CD8-positive, alpha-beta memory T cell (primary cell): ENCODE data around the gene HMCN2. TPM values are rescaled to one million over a fixed set of nuclear protein-coding genes. Genes with fewer than 3 reads are reported as not detected.

Experiments used
- CTCF ChIA-PET: fragments of 350-600 bp; sonication (Branson Sonifier 250); formaldehyde crosslinking; loops from one replicate; lab custom pipeline; 2021; ENCODE audit warnings: antibody characterized with exemption; lab: Charles Lee
- POLR2A ChIA-PET: fragments of 350-600 bp; sonication (Branson Sonifier 250); formaldehyde crosslinking; loops from one replicate; lab custom pipeline; 2021; ENCODE audit warnings: antibody characterized with exemption; lab: Charles Lee
- DNase-seq, 5 donors: peaks; one replicate each; pipeline versions ENCODE4 v3.0.0 to v3.0.0-alpha.2; 2020 to 2022; ENCODE audit warnings: mixed read lengths in 1 of 5
- H3K27ac ChIP-seq: one replicate; pipeline ENCODE4 v1.7.0; 2013; ENCODE audit warnings: low read depth, mild to moderate bottlenecking, low read length, moderate library complexity
- H3K27me3 ChIP-seq: 2 replicates; pipeline ENCODE4 v1.7.0; 2013; ENCODE audit warnings: low read length, mild to moderate bottlenecking; ENCODE audit not compliant: insufficient read depth, poor library complexity, severe bottlenecking
- H3K36me3 ChIP-seq: 2 replicates; pipeline ENCODE4 v1.7.0; 2013; ENCODE audit warnings: mild to moderate bottlenecking, low read length, moderate library complexity; ENCODE audit not compliant: insufficient read depth
- H3K4me1 ChIP-seq: 2 replicates; pipeline ENCODE4 v1.7.0; 2013; ENCODE audit warnings: mild to moderate bottlenecking, low read length, moderate library complexity; ENCODE audit not compliant: insufficient read depth
- H3K4me3 ChIP-seq: 2 replicates; pipeline ENCODE4 v1.7.0; 2013; ENCODE audit warnings: mild to moderate bottlenecking, low read length
- H3K9me3 ChIP-seq: 2 replicates; pipeline ENCODE4 v1.7.0; 2013; ENCODE audit warnings: mild to moderate bottlenecking, low read length
- H3K27ac Mint-ChIP-seq, 8 donors: one replicate each; pipeline ENCODE4 v1.8.0; 2020 to 2021; ENCODE audit warnings: mixed read lengths in 8 of 8, mild to moderate bottlenecking in 6 of 8, inconsistent platforms in 3 of 8, moderate library complexity in 3 of 8
- H3K27me3 Mint-ChIP-seq, 2 donors: one replicate each; pipeline ENCODE4 v1.8.0; 2020 to 2021; ENCODE audit warnings: mixed read lengths in 2 of 2, mild to moderate bottlenecking in 1 of 2, moderate library complexity in 1 of 2
- H3K36me3 Mint-ChIP-seq, 3 donors: one replicate each; pipeline ENCODE4 v1.8.0; 2020 to 2021; ENCODE audit warnings: mixed read lengths in 3 of 3, inconsistent platforms in 1 of 3, mild to moderate bottlenecking in 1 of 3
- H3K4me1 Mint-ChIP-seq, 3 donors: one replicate each; pipeline ENCODE4 v1.8.0; 2020 to 2021; ENCODE audit warnings: mixed read lengths in 3 of 3, inconsistent platforms in 1 of 3, mild to moderate bottlenecking in 1 of 3
- H3K4me3 Mint-ChIP-seq, 7 donors: one replicate each; pipeline ENCODE4 v1.8.0; 2020 to 2021; ENCODE audit warnings: mixed read lengths in 7 of 7, mild to moderate bottlenecking in 6 of 7, moderate library complexity in 4 of 7, inconsistent platforms in 2 of 7
- H3K9me3 Mint-ChIP-seq, 5 donors: one replicate each; pipeline ENCODE4 v1.8.0; 2020 to 2022; ENCODE audit warnings: mixed read lengths in 5 of 5, mild to moderate bottlenecking in 3 of 5, moderate library complexity in 2 of 5, inconsistent platforms in 1 of 5
- polyA plus RNA-seq: library from polyadenylated mRNA; unstranded; fragments of 300-500 nt; fragmentation: Illumina TruSeq; gene quantifications from one replicate; pipeline ENCODE4 v1.2.3, GENCODE V29; 2021
- total RNA-seq, 2 experiments: library from RNA; stranded (reverse); gene quantifications; one replicate each; pipeline ENCODE4 v1.2.3, GENCODE V29; 2021

Gene HMCN2
- total and polyA plus RNA-seq, 3 experiments from 2014 or later = not detected

DNA sequence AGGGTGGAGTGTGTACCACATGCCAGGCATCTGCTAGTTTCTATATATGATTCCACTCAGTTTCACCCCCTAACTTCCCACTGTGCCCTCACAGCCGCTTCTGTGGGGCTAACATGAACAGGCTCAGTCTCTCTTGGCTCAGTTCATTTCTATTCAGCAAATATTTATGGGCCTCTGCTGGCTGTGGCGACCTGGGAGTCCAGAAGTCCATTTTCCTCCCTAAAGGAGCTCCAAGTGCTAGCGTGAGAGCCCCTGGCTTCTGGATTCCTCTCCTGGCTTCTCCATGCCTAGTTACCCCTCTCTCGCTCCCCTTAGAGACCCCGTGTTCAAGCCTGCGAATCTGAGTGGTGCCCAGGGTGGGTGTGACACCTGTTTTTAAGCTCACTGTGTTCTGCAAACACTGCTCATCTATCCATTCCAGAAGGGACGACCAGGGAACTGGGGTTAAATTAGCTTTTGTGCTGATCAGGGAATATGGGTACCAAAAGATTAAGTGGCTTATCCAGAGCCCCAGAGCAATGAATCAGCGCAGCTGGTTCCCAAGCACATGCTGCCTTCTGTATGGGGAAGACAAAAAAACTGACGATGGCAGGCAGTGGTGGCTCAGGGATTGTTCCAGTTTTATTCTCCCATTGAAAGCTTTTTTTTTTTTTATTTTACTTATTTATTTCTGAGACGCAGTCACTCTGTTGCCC, 57.6 kb downstream of the HMCN2 start:
- Histone ChIP-seq H3K4me1 (no peaks in the 10 kb centered on the region), H3K4me3 (no peak overlapping the region), H3K9me3 (no peaks in the 10 kb centered on the region), H3K27me3 (no peaks in the 10 kb centered on the region), H3K36me3 (no peaks in the 10 kb centered on the region), H3K27ac (no peak overlapping the region)
- peak overlapping the region in 1 of 8 donors; percentile 58 for H3K27ac Mint-ChIP-seq
- CTCF ChIA-PET = no interaction called here
- H3K4me1 Mint-ChIP-seq = no peaks in the 10 kb centered on the region
- peaks cover 0 to 1% (median 0%) of the 10 kb centered on the region in 5 donors for H3K9me3 Mint-ChIP-seq
- DNase-seq = no peak
- no peak overlapping the region for H3K4me3 Mint-ChIP-seq
- POLR2A ChIA-PET = no interaction called here
- peaks cover 14 to 53% of the 10 kb centered on the region in 2 donors for H3K27me3 Mint-ChIP-seq
- H3K36me3 Mint-ChIP-seq = no peaks in the 10 kb centered on the region

DNA sequence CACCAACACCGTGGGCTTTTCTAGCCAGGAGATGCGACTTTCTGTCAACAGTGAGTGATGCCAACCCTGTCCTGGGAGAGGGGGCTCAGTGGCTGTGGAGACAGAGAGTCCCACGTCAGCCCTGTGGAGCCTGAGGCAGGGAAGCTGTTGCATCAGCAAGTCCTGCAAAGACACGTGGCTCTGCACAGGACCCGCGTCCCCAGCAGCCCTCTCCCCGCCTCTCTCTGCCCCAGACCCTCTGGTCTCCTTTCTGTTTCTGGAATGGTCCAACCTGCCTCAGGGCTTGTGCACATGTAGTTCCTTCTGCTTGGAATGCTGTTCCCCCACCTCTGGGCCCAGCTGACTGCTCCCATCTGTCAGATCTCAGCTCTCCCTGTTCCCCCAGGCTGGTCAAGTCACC, 60.4 kb downstream of the HMCN2 start:
- Histone ChIP-seq H3K4me1 (no peaks in the 10 kb centered on the region), H3K4me3 (no peak overlapping the region), H3K9me3 (no peaks in the 10 kb centered on the region), H3K27me3 (peaks cover 3% of the 10 kb centered on the region), H3K27ac (no peak overlapping the region), H3K36me3 (no peaks in the 10 kb centered on the region)
- H3K36me3 Mint-ChIP-seq = peaks cover 0 to 2% (median 0%) of the 10 kb centered on the region in 3 donors
- DNase-seq = no peak
- H3K4me1 Mint-ChIP-seq = no peaks in the 10 kb centered on the region
- ChIA-PET POLR2A (no interaction called here), CTCF (no interaction called here)
- peaks cover 18 to 47% of the 10 kb centered on the region in 2 donors for H3K27me3 Mint-ChIP-seq
- no peaks in the 10 kb centered on the region for H3K9me3 Mint-ChIP-seq
- H3K4me3 Mint-ChIP-seq = no peak overlapping the region
- no peak overlapping the region for H3K27ac Mint-ChIP-seq

DNA sequence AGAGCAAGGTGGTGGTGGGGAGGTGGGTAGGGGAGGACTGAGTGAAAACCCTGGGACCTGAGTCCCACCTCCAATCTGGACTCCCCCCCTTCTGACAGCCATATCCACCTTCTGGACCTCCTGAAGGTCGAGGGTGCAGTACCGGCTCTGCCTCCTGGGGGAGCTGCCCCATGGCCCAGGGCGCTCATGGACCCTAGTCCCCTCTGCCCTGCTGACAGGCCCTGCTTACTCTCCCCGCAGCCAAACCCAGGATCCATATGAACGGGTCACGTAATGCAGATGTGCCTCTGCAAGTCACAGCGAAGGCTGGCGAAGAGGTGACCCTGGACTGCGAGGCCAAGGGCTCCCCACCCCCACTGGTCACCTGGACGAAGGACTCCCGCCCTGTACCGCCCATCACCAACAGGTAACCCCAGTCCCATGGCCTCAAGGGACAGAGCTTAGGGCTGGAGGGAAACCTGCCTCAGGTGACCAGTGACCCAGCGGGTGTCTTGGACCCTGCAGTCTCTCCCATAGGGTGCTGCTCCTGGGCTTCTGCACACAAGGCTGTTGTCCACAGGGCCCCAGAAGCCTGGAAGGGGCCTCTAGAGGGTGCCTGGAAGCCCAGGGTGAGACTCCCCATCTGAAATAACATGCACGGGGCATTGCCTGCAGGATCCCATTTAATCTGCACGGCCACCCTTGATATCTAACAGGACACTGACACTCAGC, 61.7 kb downstream of the HMCN2 start:
- Mint-ChIP-seq H3K27ac (no peak overlapping the region), H3K4me3 (no peak overlapping the region), H3K36me3 (peaks cover 0 to 2% (median 0%) of the 10 kb centered on the region in 3 donors), H3K4me1 (no peaks in the 10 kb centered on the region), H3K9me3 (no peaks in the 10 kb centered on the region), H3K27me3 (peaks cover 18 to 45% of the 10 kb centered on the region in 2 donors)
- no peaks in the 10 kb centered on the region for H3K36me3 ChIP-seq
- no peaks in the 10 kb centered on the region for H3K4me1 ChIP-seq
- H3K4me3 ChIP-seq = no peak overlapping the region
- H3K9me3 ChIP-seq = no peaks in the 10 kb centered on the region
- H3K27ac ChIP-seq = no peak overlapping the region
- H3K27me3 ChIP-seq = peaks cover 3% of the 10 kb centered on the region
- POLR2A ChIA-PET = no interaction called here
- no peak for DNase-seq
- CTCF ChIA-PET = no interaction called here

DNA sequence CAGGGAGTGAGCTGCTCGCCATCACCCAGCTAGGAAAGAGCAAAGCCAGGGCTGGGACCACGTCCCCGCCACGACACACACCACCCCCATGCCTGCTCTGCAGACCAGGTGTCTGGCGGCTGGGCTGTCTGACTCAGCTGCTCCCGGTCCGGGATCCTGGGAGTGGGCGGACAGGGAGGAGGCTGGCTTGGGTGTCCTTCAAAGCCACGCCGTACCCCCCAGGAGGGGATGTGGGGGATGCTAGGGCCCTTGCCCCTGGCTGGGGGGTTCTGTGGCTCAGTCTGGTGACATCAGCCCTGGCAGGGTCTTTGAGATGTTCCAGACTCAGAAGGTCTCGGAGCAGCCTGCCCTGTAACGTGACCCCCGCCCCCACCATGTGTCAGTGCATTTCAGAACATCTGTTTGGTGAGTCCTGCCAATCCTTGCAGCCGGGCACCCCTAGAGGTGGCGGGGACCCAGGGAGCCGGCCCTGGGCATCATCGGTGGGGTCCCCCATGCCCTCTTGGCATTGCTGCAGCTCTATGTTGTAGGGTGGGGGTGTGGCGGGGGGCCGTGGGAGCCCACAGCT, 62.3 kb downstream of the HMCN2 start:
- Mint-ChIP-seq H3K36me3 (peaks cover 0 to 2% (median 0%) of the 10 kb centered on the region in 3 donors), H3K4me1 (no peaks in the 10 kb centered on the region), H3K9me3 (no peaks in the 10 kb centered on the region), H3K27ac (no peak overlapping the region), H3K27me3 (peaks cover 23 to 45% of the 10 kb centered on the region in 2 donors), H3K4me3 (no peak overlapping the region)
- Histone ChIP-seq H3K27ac (no peak overlapping the region), H3K27me3 (peaks cover 3% of the 10 kb centered on the region), H3K36me3 (no peaks in the 10 kb centered on the region), H3K4me1 (no peaks in the 10 kb centered on the region), H3K9me3 (no peaks in the 10 kb centered on the region), H3K4me3 (no peak overlapping the region)
- ChIA-PET CTCF (no interaction called here), POLR2A (no interaction called here)
- DNase-seq = no peak

DNA sequence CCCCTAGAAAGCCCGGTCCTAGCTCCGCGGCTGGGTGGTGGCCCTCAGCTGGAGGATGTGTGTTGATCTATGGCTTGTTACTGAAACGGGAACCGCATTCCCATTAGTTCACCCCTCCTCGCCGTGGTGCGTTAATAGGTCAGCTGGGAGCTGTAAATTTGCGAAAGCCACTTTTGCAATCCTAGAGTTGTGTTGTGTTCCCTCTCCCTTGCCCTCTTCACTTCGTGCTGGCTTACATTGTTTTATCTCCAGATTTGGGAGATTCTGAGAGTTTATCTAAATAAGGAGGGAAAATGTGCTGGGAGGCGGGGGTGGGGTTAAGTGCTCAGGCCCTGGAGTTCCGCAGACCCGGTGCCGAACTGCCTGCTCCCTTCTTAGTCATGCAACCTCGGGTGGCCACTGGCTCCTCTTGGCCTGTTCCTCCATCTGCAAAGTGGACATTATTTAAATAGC, 62.8 kb downstream of the HMCN2 start:
- no peaks in the 10 kb centered on the region for H3K9me3 Mint-ChIP-seq
- H3K4me1 Mint-ChIP-seq = no peaks in the 10 kb centered on the region
- no peak for DNase-seq
- Histone ChIP-seq H3K9me3 (no peaks in the 10 kb centered on the region), H3K4me3 (no peak overlapping the region), H3K4me1 (no peaks in the 10 kb centered on the region), H3K27me3 (peaks cover 3% of the 10 kb centered on the region), H3K36me3 (no peaks in the 10 kb centered on the region), H3K27ac (no peak overlapping the region)
- H3K36me3 Mint-ChIP-seq = peaks cover 0 to 2% (median 0%) of the 10 kb centered on the region in 3 donors
- ChIA-PET CTCF (no interaction called here), POLR2A (no interaction called here)
- peak overlapping the region in 1 of 8 donors; percentile 68 for H3K27ac Mint-ChIP-seq
- H3K4me3 Mint-ChIP-seq = no peak overlapping the region
- H3K27me3 Mint-ChIP-seq = peaks cover 23 to 46% of the 10 kb centered on the region in 2 donors

DNA sequence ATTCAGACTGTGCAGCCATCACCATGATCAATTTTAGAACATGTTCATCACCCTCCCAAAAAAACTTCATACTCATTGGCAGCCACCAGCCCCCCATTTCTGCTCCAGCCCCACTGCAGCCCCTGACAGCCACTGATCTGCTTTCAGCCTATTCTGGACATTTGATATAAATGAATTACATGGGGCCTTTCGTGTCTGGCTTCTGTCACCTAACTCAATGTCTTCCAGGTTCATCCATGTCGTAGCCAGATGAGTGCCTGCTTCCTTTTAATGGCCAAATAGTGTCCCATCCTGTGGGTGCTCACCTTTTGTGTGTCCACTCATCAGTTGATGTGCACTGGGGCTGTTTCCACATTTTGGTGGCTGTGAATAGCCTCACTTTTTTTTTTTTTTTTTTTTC, 63.5 kb downstream of the HMCN2 start:
- ChIA-PET POLR2A (no interaction called here), CTCF (no interaction called here)
- Histone ChIP-seq H3K4me1 (no peaks in the 10 kb centered on the region), H3K36me3 (no peaks in the 10 kb centered on the region), H3K4me3 (no peak overlapping the region), H3K9me3 (no peaks in the 10 kb centered on the region), H3K27me3 (peaks cover 3% of the 10 kb centered on the region), H3K27ac (no peak overlapping the region)
- H3K9me3 Mint-ChIP-seq = no peaks in the 10 kb centered on the region
- no peak for DNase-seq
- H3K36me3 Mint-ChIP-seq = peaks cover 0 to 2% (median 0%) of the 10 kb centered on the region in 3 donors
- H3K27ac Mint-ChIP-seq = no peak overlapping the region
- peaks cover 25 to 50% of the 10 kb centered on the region in 2 donors for H3K27me3 Mint-ChIP-seq
- no peaks in the 10 kb centered on the region for H3K4me1 Mint-ChIP-seq
- H3K4me3 Mint-ChIP-seq = no peak overlapping the region

DNA sequence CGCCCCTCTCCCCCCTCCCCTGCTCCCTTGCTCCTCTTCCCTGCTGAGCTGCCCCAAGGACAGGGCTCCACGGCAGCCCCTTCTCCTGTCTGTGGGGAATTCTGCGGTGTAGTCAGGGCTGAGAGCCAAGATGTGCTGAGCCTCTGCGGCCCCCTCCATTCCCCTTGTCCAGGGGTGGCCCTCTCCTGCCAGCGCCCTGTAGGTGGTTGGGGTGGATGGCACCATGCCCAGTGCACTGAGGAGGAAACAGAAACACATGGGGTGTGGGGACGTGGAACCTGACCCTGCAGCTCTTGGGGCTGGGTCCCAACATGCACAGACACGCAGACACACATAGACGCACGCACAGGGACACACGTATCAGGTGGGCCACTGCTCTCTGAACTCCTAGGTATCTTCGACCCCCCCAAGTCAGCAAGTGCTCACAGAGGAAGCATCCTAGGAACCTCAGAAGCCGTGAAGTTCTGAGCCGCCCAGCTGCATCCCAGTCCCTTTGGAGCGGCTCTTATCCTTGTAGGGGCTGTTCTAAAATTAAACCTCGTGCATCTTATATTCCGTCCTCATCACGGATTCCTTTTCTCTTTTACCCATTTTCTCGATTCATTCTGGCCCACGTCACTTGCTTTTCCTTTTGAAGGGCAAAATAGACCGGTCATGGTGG, 64.8 kb downstream of the HMCN2 start:
- H3K9me3 Mint-ChIP-seq = no peaks in the 10 kb centered on the region
- no peaks in the 10 kb centered on the region for H3K4me1 Mint-ChIP-seq
- H3K27ac ChIP-seq = no peak overlapping the region
- peaks cover 3% of the 10 kb centered on the region for H3K27me3 ChIP-seq
- peaks cover 0 to 2% (median 0%) of the 10 kb centered on the region in 3 donors for H3K36me3 Mint-ChIP-seq
- no peak overlapping the region for H3K4me3 Mint-ChIP-seq
- POLR2A ChIA-PET = no interaction called here
- DNase-seq = no peak
- H3K9me3 ChIP-seq = no peaks in the 10 kb centered on the region
- H3K4me3 ChIP-seq = no peak overlapping the region
- H3K27me3 Mint-ChIP-seq = peaks cover 28 to 54% of the 10 kb centered on the region in 2 donors
- CTCF ChIA-PET = no interaction called here
- no peak overlapping the region for H3K27ac Mint-ChIP-seq
- H3K36me3 ChIP-seq = no peaks in the 10 kb centered on the region
- H3K4me1 ChIP-seq = no peaks in the 10 kb centered on the region

DNA sequence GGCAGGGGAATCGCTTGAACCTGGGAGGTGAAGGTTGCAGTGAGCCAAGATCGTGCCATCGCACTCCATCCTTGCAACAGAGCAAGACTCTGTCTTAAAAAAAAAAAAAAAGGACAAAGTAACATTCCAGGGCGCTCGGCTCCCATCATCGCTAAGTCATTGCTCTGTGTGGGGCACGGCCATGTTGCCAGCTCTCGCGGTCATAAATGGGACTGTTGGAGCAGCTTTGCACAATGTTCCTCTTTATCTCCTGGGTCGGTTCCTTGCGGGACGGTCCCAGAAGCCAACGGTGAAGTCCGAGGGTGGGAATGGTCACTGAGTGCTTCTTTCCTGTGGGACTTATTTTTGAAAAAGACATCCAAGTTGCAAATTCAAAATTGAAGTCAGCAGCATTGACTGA, 65.5 kb downstream of the HMCN2 start:
- POLR2A ChIA-PET = no interaction called here
- CTCF ChIA-PET = no interaction called here
- H3K27ac Mint-ChIP-seq = no peak overlapping the region
- H3K4me3 Mint-ChIP-seq = no peak overlapping the region
- H3K36me3 Mint-ChIP-seq = peaks cover 0 to 2% (median 0%) of the 10 kb centered on the region in 3 donors
- H3K36me3 ChIP-seq = no peaks in the 10 kb centered on the region
- H3K4me1 ChIP-seq = no peaks in the 10 kb centered on the region
- H3K27me3 ChIP-seq = peaks cover 3% of the 10 kb centered on the region
- no peaks in the 10 kb centered on the region for H3K9me3 Mint-ChIP-seq
- H3K27me3 Mint-ChIP-seq = peaks cover 28 to 50% of the 10 kb centered on the region in 2 donors
- H3K27ac ChIP-seq = no peak overlapping the region
- DNase-seq = no peak
- no peak overlapping the region for H3K4me3 ChIP-seq
- no peaks in the 10 kb centered on the region for H3K9me3 ChIP-seq
- H3K4me1 Mint-ChIP-seq = no peaks in the 10 kb centered on the region
